Left lung (tissue), 14 donors: ENCODE results near the gene KRT1. TPM values are rescaled to one million over a fixed set of nuclear protein-coding genes. Genes with fewer than 3 reads are reported as not detected.

Source experiments
- ATAC-seq: fragments of 200-7000 bp; cut with Tn5 transposase; one replicate; pipeline ENCODE4 v1.9.1; 2020; ENCODE audit warnings: moderate library complexity
- DNase-seq, 4 donors: peaks; one replicate each; pipeline ENCODE4 v3.0.0-alpha.2; 2013 to 2020
- H3K27ac ChIP-seq, 2 donors: fragments of 200-600 bp; sonication (generic) in 1 of 2; one replicate each; pipeline versions ENCODE4 v1.5.0 to v1.8.0; 2020 to 2021
- H3K27me3 ChIP-seq, 2 donors: fragments of 200-600 bp; sonication (generic) in 1 of 2; one replicate each; pipeline versions ENCODE4 v1.5.0 to v1.8.0; 2020 to 2021
- H3K36me3 ChIP-seq, 2 donors: fragments of 200-600 bp; sonication (generic) in 1 of 2; one replicate each; pipeline versions ENCODE4 v1.5.0 to v1.8.0; 2020 to 2021
- H3K4me1 ChIP-seq, 2 donors: fragments of 200-600 bp; one replicate each; pipeline ENCODE4 v1.8.0; 2021
- H3K4me3 ChIP-seq, 2 donors: fragments of 200-600 bp; sonication (generic) in 1 of 2; one replicate each; pipeline versions ENCODE4 v1.5.0 to v1.8.0; 2020 to 2021; ENCODE audit warnings: mild to moderate bottlenecking in 1 of 2
- H3K9me3 ChIP-seq, 2 donors: fragments of 200-600 bp; sonication (generic) in 1 of 2; one replicate each; pipeline versions ENCODE4 v1.5.0 to v1.8.0; 2020 to 2021
- intact Hi-C, 2 donors: fragments of 100-400 bp; cut with DNase I; formaldehyde crosslinking; loops; one replicate each; pipeline versions ENCODE4 v1.11.2 to v1.14.2; 2022
- long read RNA-seq, 12 donors: library from polyadenylated mRNA in 2 of 12; unstranded in 2 of 12; transcript quantifications; one replicate each; pipeline ENCODE4 v2.0.0 and lab custom pipeline, GENCODE V29; 2019 to 2026
- polyA plus RNA-seq, 6 donors: library from polyadenylated mRNA; unstranded; fragments of 120-200 nt; gene quantifications; one replicate each; pipeline ENCODE4 v1.2.1, GENCODE V29; 2013; ENCODE audit not compliant: insufficient read length in 6 of 6
- total RNA-seq, 2 donors: library from RNA; stranded (reverse); fragmentation: NEBNext Ultra II Directional; extraction: Animal tissue kit (Norgen Biotek cat#: 25700); gene quantifications; one replicate each; pipeline ENCODE4 v1.2.1, GENCODE V29; 2021
- TF ChIP-seq, protein P1 (sequence below), 2 donors: fragments of 200-600 bp; sonication (generic) in 1 of 2; IDR thresholded peaks; one replicate each; pipeline versions ENCODE4 v1.5.0 to v1.8.0; 2021; ENCODE audit warnings: antibody characterized with exemption in 2 of 2
- donor health status: DM: no; HTN: yes; CAD: no.
- donor health status: DM: no; HTN: no; CAD: no.

KRT1 gene
- total RNA-seq (under 1 TPM in 1 of 2 donors, not detected in 1; 0.64 TPM), polyA plus RNA-seq (under 1 TPM; 0.33 to 0.95 (median 0.48) TPM)
- long read RNA-seq, donor 1, partial matches to known transcripts: 7 of 17 reads
- long read RNA-seq, donor 1, other reads (novel, unspliced or antisense): 10 of 17 reads
- long read RNA-seq, donor 2: 0 reads
- long read RNA-seq, donor 3: 0 reads
- long read RNA-seq, donor 4: 0 reads
- long read RNA-seq, donor 5: 0 reads
- long read RNA-seq, donor 6: 0 reads
- long read RNA-seq, donor 7: 0 reads
- long read RNA-seq, donor 8: 0 reads
- long read RNA-seq, donor 9: 0 reads
- long read RNA-seq, donor 10: 0 reads
- long read RNA-seq, donor 11: 0 reads
- long read RNA-seq, donor 12: 0 reads

DNA sequence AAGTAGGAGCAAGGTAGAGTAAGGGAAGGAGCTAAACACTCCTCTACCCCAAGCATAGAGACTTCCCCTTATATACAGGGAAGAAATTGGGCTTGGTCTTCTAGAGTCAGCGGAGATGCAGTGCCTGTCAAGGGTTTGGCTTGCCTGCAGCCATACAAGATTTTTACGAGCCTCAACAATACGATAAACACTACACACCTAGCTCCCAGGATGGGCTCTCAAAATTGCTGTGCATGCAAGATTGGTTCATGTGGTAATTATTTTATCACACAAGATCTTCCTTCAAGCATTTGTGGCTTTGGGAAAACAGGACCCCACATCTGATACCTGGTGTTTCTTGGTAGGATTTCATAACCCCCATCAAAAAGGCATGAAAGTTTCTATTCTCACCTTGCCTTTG is at the start of gene KRT1:
KRT1 (minus strand) TSS at position 45 of the 400 bp plus-strand sequence. CDS start 59 bp downstream, outside the sequence.
- Histone ChIP-seq H3K4me1 (no peaks in the 10 kb centered on the region), H3K27me3 (peaks cover 0 to 29% of the 10 kb centered on the region in 2 donors), H3K4me3 (no peak within 1 kb of the TSS), H3K27ac (no peak within 1 kb of the TSS), H3K36me3 (no peaks in the 10 kb centered on the region), H3K9me3 (no peaks in the 10 kb centered on the region)
- TF ChIP-seq, protein P1, sequence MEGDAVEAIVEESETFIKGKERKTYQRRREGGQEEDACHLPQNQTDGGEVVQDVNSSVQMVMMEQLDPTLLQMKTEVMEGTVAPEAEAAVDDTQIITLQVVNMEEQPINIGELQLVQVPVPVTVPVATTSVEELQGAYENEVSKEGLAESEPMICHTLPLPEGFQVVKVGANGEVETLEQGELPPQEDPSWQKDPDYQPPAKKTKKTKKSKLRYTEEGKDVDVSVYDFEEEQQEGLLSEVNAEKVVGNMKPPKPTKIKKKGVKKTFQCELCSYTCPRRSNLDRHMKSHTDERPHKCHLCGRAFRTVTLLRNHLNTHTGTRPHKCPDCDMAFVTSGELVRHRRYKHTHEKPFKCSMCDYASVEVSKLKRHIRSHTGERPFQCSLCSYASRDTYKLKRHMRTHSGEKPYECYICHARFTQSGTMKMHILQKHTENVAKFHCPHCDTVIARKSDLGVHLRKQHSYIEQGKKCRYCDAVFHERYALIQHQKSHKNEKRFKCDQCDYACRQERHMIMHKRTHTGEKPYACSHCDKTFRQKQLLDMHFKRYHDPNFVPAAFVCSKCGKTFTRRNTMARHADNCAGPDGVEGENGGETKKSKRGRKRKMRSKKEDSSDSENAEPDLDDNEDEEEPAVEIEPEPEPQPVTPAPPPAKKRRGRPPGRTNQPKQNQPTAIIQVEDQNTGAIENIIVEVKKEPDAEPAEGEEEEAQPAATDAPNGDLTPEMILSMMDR (IDR thresholded peaks at IDR 0.05): no peak
- ATAC-seq (no peak), DNase-seq (no peak)
- intact Hi-C loops: no loop called here

DNA sequence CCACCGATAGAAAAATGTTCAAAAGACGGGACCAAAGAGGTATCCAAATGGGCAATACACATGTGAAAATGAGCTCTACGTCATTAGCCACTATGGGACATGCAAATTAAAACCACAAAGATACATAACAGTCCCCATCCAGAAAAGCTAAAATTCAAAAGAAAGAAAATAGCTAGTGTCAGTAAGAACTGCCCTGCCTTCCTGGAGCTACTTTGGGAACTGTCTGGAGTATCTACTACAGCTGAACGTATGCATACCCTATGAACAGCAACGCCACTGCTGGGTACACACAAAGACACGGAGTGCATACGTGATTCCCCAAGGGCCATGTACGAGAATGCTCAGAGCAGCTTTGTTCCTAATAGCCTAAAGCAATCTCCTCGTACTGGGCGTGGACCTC is 48.9 kb upstream of the KRT1 start:
- no peak for DNase-seq

GRCh38 chr12:52728374-52728773 is 48.2 kb upstream of the KRT1 start:
- no peak overlapping the region for H3K4me3 ChIP-seq
- peaks cover 0 to 47% of the 10 kb centered on the region in 2 donors for H3K27me3 ChIP-seq
- intact Hi-C loops: no loop called here
- DNase-seq (no peak), ATAC-seq (no peak)
- no peak overlapping the region for H3K27ac ChIP-seq
- no peaks in the 10 kb centered on the region for H3K9me3 ChIP-seq
- no peaks in the 10 kb centered on the region for H3K4me1 ChIP-seq
- TF ChIP-seq, protein P1 (IDR thresholded peaks at IDR 0.05): no peak
- no peaks in the 10 kb centered on the region for H3K36me3 ChIP-seq

More for the DNA sequence above, 48.9 kb upstream of the KRT1 start:
- Histone ChIP-seq H3K4me1 (no peaks in the 10 kb centered on the region), H3K36me3 (no peaks in the 10 kb centered on the region), H3K27ac (no peak overlapping the region), H3K9me3 (no peaks in the 10 kb centered on the region), H3K27me3 (peaks cover 0 to 52% of the 10 kb centered on the region in 2 donors), H3K4me3 (no peak overlapping the region)
- intact Hi-C loops: no loop called here
- TF ChIP-seq, protein P1 (IDR thresholded peaks at IDR 0.05): no peak
- ATAC-seq: no peak

- H3K9me3 ChIP-seq: no peaks in the 10 kb centered on the region
- TF ChIP-seq, protein P1 (IDR thresholded peaks at IDR 0.05): no peak
- H3K4me1 ChIP-seq: no peaks in the 10 kb centered on the region
- intact Hi-C loops: no loop called here
- DNase-seq (no peak), ATAC-seq (no peak)
- peaks cover 0 to 44% of the 10 kb centered on the region in 2 donors for H3K27me3 ChIP-seq
- H3K27ac ChIP-seq: no peak overlapping the region
- no peaks in the 10 kb centered on the region for H3K36me3 ChIP-seq
- no peak overlapping the region for H3K4me3 ChIP-seq
Observed at GRCh38 chr12:52727037-52727436, 46.8 kb upstream of the KRT1 start.

DNA sequence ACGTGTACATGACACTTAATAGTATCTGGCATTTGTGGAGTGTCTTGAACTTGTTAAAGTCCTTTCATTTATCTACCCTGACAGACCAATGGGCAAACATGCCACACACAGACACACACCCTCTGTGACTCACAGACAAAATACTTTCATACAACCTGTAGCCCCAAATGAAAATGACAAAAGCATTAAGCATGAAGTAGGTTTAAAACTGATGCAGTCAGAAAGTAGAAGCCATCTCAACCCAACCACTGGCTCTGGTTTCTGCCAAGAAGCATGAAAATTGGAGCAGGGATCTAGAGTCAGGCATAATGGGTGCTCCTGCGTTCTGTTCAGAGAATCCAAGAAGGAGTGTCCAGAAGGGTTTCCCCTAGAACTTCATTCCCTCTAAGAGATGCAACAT is 46.2 kb upstream of the KRT1 start:
- ATAC-seq: no peak

More for the DNA sequence above, 46.2 kb upstream of the KRT1 start:
- Histone ChIP-seq H3K27me3 (peaks cover 0 to 43% of the 10 kb centered on the region in 2 donors), H3K4me3 (no peak overlapping the region), H3K27ac (no peak overlapping the region), H3K9me3 (no peaks in the 10 kb centered on the region), H3K4me1 (no peaks in the 10 kb centered on the region), H3K36me3 (no peaks in the 10 kb centered on the region)
- intact Hi-C loops: no loop called here
- TF ChIP-seq, protein P1 (IDR thresholded peaks at IDR 0.05): no peak
- no peak for DNase-seq
